Stimulated activated CD4-positive, alpha-beta T cell treated with anti-CD3 and anti-CD28 coated beads, Interleukin-12 subunit alpha, Interleukin-12 subunit beta, amount 100 ng/mL, for 48 hours (primary cell): Measurements from ENCODE around the gene PRTN3.
"Not testable (repeated sequence)": the region's sequence is repeated elsewhere in the genome, so short reads cannot be mapped to it uniquely, and the experiment has no call there.

Source experiments
- DNase-seq, 3 donors: peaks; one replicate each; pipeline ENCODE4 v3.0.0-alpha.2; 2020; ENCODE audit warnings: low read depth in 2 of 3, low spot score in 1 of 3

Gene PRTN3

GRCh38 chr19:843836-844545 is 3.2 kb downstream of the PRTN3 start:
- DNase-seq: no peak

GRCh38 chr19:844546-844971 is 3.8 kb downstream of the PRTN3 start:
- no peak for DNase-seq

GRCh38 chr19:845707-846521 is 5.1 kb downstream of the PRTN3 start:
- DNase-seq: no peak

- DNase-seq: no peak
Measured at GRCh38 chr19:848386-848921, 7.7 kb downstream of the PRTN3 start.

GRCh38 chr19:849195-849594 is 8.4 kb downstream of the PRTN3 start:
- not testable (repeated sequence) for DNase-seq

- DNase-seq: no peak
Measured at GRCh38 chr19:850221-850978, 9.6 kb downstream of the PRTN3 start.

- DNase-seq: no peak
Measured at GRCh38 chr19:850979-851335, 10.2 kb downstream of the PRTN3 start.

GRCh38 chr19:852136-853013 is 11.6 kb downstream of the PRTN3 start, which contains the start of gene ELANE:
ELANE (plus strand) TSS chr19:852303; CDS start chr19:852329, 26 bp downstream.
- no peak for DNase-seq

- DNase-seq: no peak
Measured at GRCh38 chr19:853014-853585, 12.3 kb downstream of the PRTN3 start.

- DNase-seq: not testable (repeated sequence)
Measured at GRCh38 chr19:853614-854220, 12.9 kb downstream of the PRTN3 start.

GRCh38 chr19:854549-854948 is 13.8 kb downstream of the PRTN3 start:
- DNase-seq: no peak

- no peak for DNase-seq
Measured at GRCh38 chr19:855142-855541, 14.3 kb downstream of the PRTN3 start.

- no peak for DNase-seq
Measured at GRCh38 chr19:855566-856120, 14.8 kb downstream of the PRTN3 start.

- no peak for DNase-seq
Measured at GRCh38 chr19:858284-858683, 17.5 kb downstream of the PRTN3 start.

GRCh38 chr19:858868-859843 is 18.4 kb downstream of the PRTN3 start, which contains the start of gene CFD:
CFD (plus strand) TSS chr19:859664; CDS start chr19:859690, 26 bp downstream.
- no peak for DNase-seq

GRCh38 chr19:861141-861755 is 20.4 kb downstream of the PRTN3 start:
- DNase-seq: no peak

GRCh38 chr19:861756-862580 is 21.2 kb downstream of the PRTN3 start:
- DNase-seq: peak; percentile 48 to 75 (median 65)
